Keratinocyte (primary cell): ENCODE measurements around the gene ARHGEF19. TPM values are rescaled to one million over a fixed set of nuclear protein-coding genes. Genes with fewer than 3 reads are reported as not detected.

ENCODE experiments used
- DNase-seq: peaks from one replicate; pipeline ENCODE4 v3.0.0-alpha.2; 2011; ENCODE audit warnings: low read depth, missing footprints, low spot score
- FAIRE-seq: peaks from 2 replicates; lab custom pipeline; 2011; peaks lifted over from hg19 to GRCh38; lab: Jason Lieb, UNC
- H2AFZ ChIP-seq: 2 replicates; pipeline ENCODE4 v1.6.0; 2012; ENCODE audit warnings: low read length, control low read depth, inconsistent platforms; ENCODE audit not compliant: control insufficient read depth
- H3K27ac ChIP-seq: 2 replicates; pipeline ENCODE4 v1.5.1; 2011; ENCODE audit warnings: low read length; ENCODE audit not compliant: control insufficient read depth, insufficient read depth
- H3K27me3 ChIP-seq: 3 replicates; pipeline ENCODE4 v1.6.0; 2011; ENCODE audit warnings: low read length; ENCODE audit not compliant: control insufficient read depth, insufficient read depth; ENCODE audit errors: extremely low read depth
- H3K36me3 ChIP-seq, 2 experiments: 2 replicates in 1 of 2; 3 replicates in 1 of 2; pipeline ENCODE4 v1.5.1; 2011; ENCODE audit warnings: low read length in 2 of 2, mild to moderate bottlenecking in 1 of 2; ENCODE audit not compliant: control insufficient read depth in 2 of 2, insufficient read depth in 2 of 2; ENCODE audit errors: extremely low read depth in 1 of 2
- H3K4me1 ChIP-seq: 3 replicates; pipeline ENCODE4 v1.5.1; 2011; ENCODE audit warnings: low read length; ENCODE audit not compliant: control insufficient read depth, insufficient read depth; ENCODE audit errors: extremely low read depth
- H3K4me2 ChIP-seq: 3 replicates; pipeline ENCODE4 v1.6.0; 2011; ENCODE audit warnings: low read depth, low read length; ENCODE audit not compliant: control insufficient read depth, insufficient read depth; ENCODE audit errors: extremely low read depth
- H3K4me3 ChIP-seq, 3 experiments: fragments of 200-600 bp in 1 of 3; sonication (generic) in 1 of 3; 2 replicates in 2 of 3; 3 replicates in 1 of 3; pipeline ENCODE4 v1.5.1; 2011 to 2016; ENCODE audit warnings: low read length in 3 of 3, mild to moderate bottlenecking in 3 of 3, control low read depth in 2 of 3, inconsistent platforms in 1 of 3, low read depth in 1 of 3, mixed read lengths in 1 of 3, mixed run types in 1 of 3, moderate library complexity in 1 of 3; ENCODE audit not compliant: control insufficient read depth in 2 of 3, insufficient read depth in 2 of 3; ENCODE audit errors: extremely low read depth in 1 of 3
- H3K79me2 ChIP-seq: 2 replicates; pipeline ENCODE4 v1.6.0; 2012; ENCODE audit warnings: low read length; ENCODE audit not compliant: control insufficient read depth, insufficient read depth
- H3K9ac ChIP-seq: 3 replicates; pipeline ENCODE4 v1.6.0; 2011; ENCODE audit warnings: low read length; ENCODE audit not compliant: control insufficient read depth, insufficient read depth; ENCODE audit errors: extremely low read depth
- H3K9me1 ChIP-seq: 3 replicates; pipeline ENCODE4 v1.6.0; 2011; ENCODE audit warnings: low read length; ENCODE audit not compliant: control insufficient read depth, insufficient read depth; ENCODE audit errors: extremely low read depth
- H3K9me3 ChIP-seq: 2 replicates; pipeline ENCODE4 v1.5.1; 2012; ENCODE audit warnings: low read depth, low read length; ENCODE audit not compliant: control insufficient read depth
- H4K20me1 ChIP-seq: 3 replicates; pipeline ENCODE4 v1.6.0; 2011; ENCODE audit warnings: low read length; ENCODE audit not compliant: control insufficient read depth, insufficient read depth; ENCODE audit errors: extremely low read depth
- CTCF ChIP-seq, 3 experiments: IDR thresholded peaks in 1 of 3; conservative IDR thresholded peaks in 1 of 3; optimal IDR thresholded peaks in 1 of 3; 2 replicates in 2 of 3; 3 replicates in 1 of 3; pipeline versions ENCODE3 to v1.5.1; 2011; ENCODE audit warnings: low read length in 3 of 3, mild to moderate bottlenecking in 3 of 3, moderate library complexity in 2 of 3, control low read depth in 1 of 3, inconsistent platforms in 1 of 3; ENCODE audit not compliant: insufficient read depth in 2 of 3; ENCODE audit errors: extremely low read depth in 1 of 3
- EZH2 ChIP-seq: IDR thresholded peaks from one replicate; pipeline ENCODE4 v1.6.1; 2012; ENCODE audit warnings: inconsistent platforms, mild to moderate bottlenecking, low read length, moderate library complexity
- dilution Hi-C: fragments of 300-500 bp; cut with MboI; formaldehyde crosslinking; loops from one replicate; pipeline ENCODE4 v1.7.0; 2020; ENCODE audit warnings: low sequenced_read_pairs; ENCODE audit not compliant: extremely low pct_ligation_motif_present
- polyA plus RNA-seq, 5 experiments: library from polyadenylated mRNA; depleted of rRNA in 3 of 5; stranded (reverse) in 3 of 5; stranded (forward) in 1 of 5; unstranded in 1 of 5; fragments of >200 nt; gene quantifications; 1 replicate in 1 of 5; 2 replicates in 3 of 5; 3 replicates in 1 of 5; pipeline versions ENCODE4 v1.2.1 to v1.2.3, GENCODE V29; 2011 to 2012; ENCODE audit warnings: missing spikeins in 2 of 5, low read depth in 1 of 5, low replicate concordance in 1 of 5

ARHGEF19 gene
- polyA plus RNA-seq, 1 donor (not counting 4 experiments of a cell fraction or from before 2014, with no cell fraction given): 5.0 TPM

GRCh38 chr1:16248603-16249516, 36.4 kb upstream of the ARHGEF19 start:
- Histone ChIP-seq H3K9me3 (no peaks in the 10 kb centered on the region), H3K9ac (peak overlapping the region; percentile 42), H3K27ac (peak overlapping the region; percentile 80), H3K36me3 (peaks cover 14 to 15% of the 10 kb centered on the region in 2 experiments), H2AFZ (no peak overlapping the region), H3K79me2 (no peaks in the 10 kb centered on the region), H3K4me2 (peak overlapping the region; percentile 49), H3K27me3 (no peaks in the 10 kb centered on the region), H3K4me3 (no peak overlapping the region), H3K9me1 (peaks cover 3% of the 10 kb centered on the region), H3K4me1 (peaks cover 19% of the 10 kb centered on the region), H4K20me1 (no peaks in the 10 kb centered on the region)
- TF ChIP-seq EZH2 (no peak), CTCF (optimal IDR thresholded peaks at IDR 0.05 in 1 of 3, IDR thresholded peaks at IDR 0.05 in 1 of 3, conservative IDR thresholded peaks at IDR 0.05 in 1 of 3; ENCODE audit: extremely low read depth in 1 of 3, insufficient read depth in 2 of 3, low read length in 3 of 3) (no peak)
- DNase-seq: peak; percentile 41
- dilution Hi-C loops: no loop called here
- FAIRE-seq: peak; percentile 82

- dilution Hi-C loops: no loop called here
Observed at GRCh38 chr1:16248007-16248436, 35.6 kb upstream of the ARHGEF19 start.

More at GRCh38 chr1:16248007-16248436, 35.6 kb upstream of the ARHGEF19 start:
- no peaks in the 10 kb centered on the region for H3K79me2 ChIP-seq
- H3K27me3 ChIP-seq: no peaks in the 10 kb centered on the region
- peaks cover 19% of the 10 kb centered on the region for H3K4me1 ChIP-seq
- no peak overlapping the region for H2AFZ ChIP-seq
- no peak overlapping the region for H3K9ac ChIP-seq
- DNase-seq (no peak), FAIRE-seq (no peak)
- H3K9me3 ChIP-seq: no peaks in the 10 kb centered on the region
- peak overlapping the region; percentile 80 for H3K27ac ChIP-seq
- no peak for TF ChIP-seq EZH2
- no peak for TF ChIP-seq CTCF (optimal IDR thresholded peaks at IDR 0.05 in 1 of 3, IDR thresholded peaks at IDR 0.05 in 1 of 3, conservative IDR thresholded peaks at IDR 0.05 in 1 of 3; ENCODE audit: extremely low read depth in 1 of 3, insufficient read depth in 2 of 3, low read length in 3 of 3)
- peak overlapping the region; percentile 49 for H3K4me2 ChIP-seq
- no peaks in the 10 kb centered on the region for H4K20me1 ChIP-seq
- H3K4me3 ChIP-seq: no peak overlapping the region
- peaks cover 3% of the 10 kb centered on the region for H3K9me1 ChIP-seq
- H3K36me3 ChIP-seq: peaks cover 14 to 15% of the 10 kb centered on the region in 2 experiments
